ENCODE data around the gene TMEM121B.

Gene TMEM121B

GRCh38 chr22:17137861-17138425 is 16.8 kb upstream of the TMEM121B start:
- DNase-seq: no peak

GRCh38 chr22:17137170-17137569 is 16.0 kb upstream of the TMEM121B start:
- DNase-seq: no peak

- DNase-seq: no peak
Measured at GRCh38 chr22:17135153-17135760, 14.1 kb upstream of the TMEM121B start.

GRCh38 chr22:17133137-17133536 is 12.0 kb upstream of the TMEM121B start:
- no peak for DNase-seq

GRCh38 chr22:17132112-17132511 is 11.0 kb upstream of the TMEM121B start:
- no peak for DNase-seq

GRCh38 chr22:17131686-17132085 is 10.5 kb upstream of the TMEM121B start:
- DNase-seq: no peak

- no peak for DNase-seq
Measured at GRCh38 chr22:17130199-17130598, 9.0 kb upstream of the TMEM121B start.

GRCh38 chr22:17120711-17121232 is 388 bp downstream of the TMEM121B start:
- DNase-seq: no peak

GRCh38 chr22:17120281-17120680 is 879 bp downstream of the TMEM121B start:
- no peak for DNase-seq

- DNase-seq: no peak
Measured at GRCh38 chr22:17119481-17120202, 1.5 kb downstream of the TMEM121B start.

- DNase-seq: no peak
Measured at GRCh38 chr22:17118342-17118741, 2.8 kb downstream of the TMEM121B start.

- no peak for DNase-seq
Measured at GRCh38 chr22:17117890-17118289, 3.3 kb downstream of the TMEM121B start.

GRCh38 chr22:17117400-17117799 is 3.8 kb downstream of the TMEM121B start:
- DNase-seq: no peak

GRCh38 chr22:17116572-17117330 is 4.4 kb downstream of the TMEM121B start:
- no peak for DNase-seq

- no peak for DNase-seq
Measured at GRCh38 chr22:17115945-17116565, 5.1 kb downstream of the TMEM121B start.

- no peak for DNase-seq
Measured at GRCh38 chr22:17115236-17115635, 5.9 kb downstream of the TMEM121B start.

- no peak for DNase-seq
Measured at GRCh38 chr22:17114898-17115235, 6.3 kb downstream of the TMEM121B start.

- no peak for DNase-seq
Measured at GRCh38 chr22:17114173-17114897, 6.8 kb downstream of the TMEM121B start.

GRCh38 chr22:17113600-17113999 is 7.6 kb downstream of the TMEM121B start:
- DNase-seq: no peak

- DNase-seq: no peak
Measured at GRCh38 chr22:17112491-17113042, 8.6 kb downstream of the TMEM121B start.

- no peak for DNase-seq
Measured at GRCh38 chr22:17110791-17111550, 10.2 kb downstream of the TMEM121B start.

Measured in hippocampal formation (tissue), 2 donors.